Measurements from ENCODE around the gene RTL5.

RTL5 gene

DNA sequence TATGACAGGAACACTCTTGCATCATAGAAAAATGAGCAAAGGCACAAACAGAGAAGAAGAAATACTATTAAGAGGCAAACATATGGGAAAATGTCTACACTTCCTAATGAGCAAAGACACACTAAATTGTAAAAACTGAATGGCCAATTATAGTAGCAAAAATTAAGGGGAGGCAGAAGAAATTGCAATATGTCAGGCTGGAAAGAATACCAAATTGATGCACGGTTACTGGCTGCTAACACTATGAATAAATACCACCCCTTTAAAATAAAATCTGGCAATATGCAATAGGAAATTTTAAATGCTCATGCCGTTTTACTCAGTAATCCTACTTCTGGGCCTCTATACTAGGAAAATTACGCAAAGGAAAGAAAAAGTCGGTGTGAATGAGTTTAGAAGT lies 33.8 kb upstream of the RTL5 start:
- TF ChIP-seq SUZ12 (IDR thresholded peaks at IDR 0.05) (no peak), CTBP1 (IDR thresholded peaks at IDR 0.05; ENCODE audit: borderline replicate concordance) (no peak), ELF4 (IDR thresholded peaks at IDR 0.05) (no peak), L3MBTL2 (conservative IDR thresholded peaks at IDR 0.05) (no peak), FOXK2 (IDR thresholded peaks at IDR 0.05) (no peak), FOXM1 (IDR thresholded peaks at IDR 0.05; ENCODE audit: borderline replicate concordance) (no peak)
- TF ChIP-seq, protein P1, sequence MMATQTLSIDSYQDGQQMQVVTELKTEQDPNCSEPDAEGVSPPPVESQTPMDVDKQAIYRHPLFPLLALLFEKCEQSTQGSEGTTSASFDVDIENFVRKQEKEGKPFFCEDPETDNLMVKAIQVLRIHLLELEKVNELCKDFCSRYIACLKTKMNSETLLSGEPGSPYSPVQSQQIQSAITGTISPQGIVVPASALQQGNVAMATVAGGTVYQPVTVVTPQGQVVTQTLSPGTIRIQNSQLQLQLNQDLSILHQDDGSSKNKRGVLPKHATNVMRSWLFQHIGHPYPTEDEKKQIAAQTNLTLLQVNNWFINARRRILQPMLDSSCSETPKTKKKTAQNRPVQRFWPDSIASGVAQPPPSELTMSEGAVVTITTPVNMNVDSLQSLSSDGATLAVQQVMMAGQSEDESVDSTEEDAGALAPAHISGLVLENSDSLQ (IDR thresholded peaks at IDR 0.05): no peak
- CTCF ChIA-PET: no interaction called here
- POLR2A ChIA-PET: interaction anchor here (0.9 kb wide), 1 partner anchor 16 kb away, joined by 3 read pairs; the partner anchor contains the start of gene PIN4
- no peak for DNase-seq (ENCODE audit: extremely low spot score)

DNA sequence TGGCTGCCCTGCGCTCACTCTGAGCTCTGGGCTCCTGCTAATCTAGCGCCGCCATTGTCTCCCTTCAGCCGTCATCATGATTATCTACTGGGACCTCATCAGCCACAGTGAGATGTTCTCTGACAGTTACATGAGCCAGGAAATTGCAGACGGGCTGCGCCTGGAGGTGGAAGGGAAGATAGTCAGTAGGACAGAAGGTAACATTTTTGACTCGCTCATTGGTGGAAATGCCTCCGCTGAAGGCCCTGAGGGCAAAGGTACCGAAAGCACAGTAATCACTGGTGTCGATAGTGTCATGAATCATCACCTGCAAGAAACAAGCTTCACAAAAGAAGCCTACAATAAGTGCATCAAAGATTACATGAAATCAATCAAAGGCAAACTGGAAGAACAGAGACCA lies 28.1 kb upstream of the RTL5 start:
- TF ChIP-seq FOXA1 (IDR thresholded peaks at IDR 0.05): no peak
- TF ChIP-seq LEF1 (IDR thresholded peaks at IDR 0.05; ENCODE audit: borderline replicate concordance): no peak
- TF ChIP-seq NFRKB (IDR thresholded peaks at IDR 0.05): no peak
- TF ChIP-seq FOXK2 (IDR thresholded peaks at IDR 0.05): no peak
- TF ChIP-seq ARNT (IDR thresholded peaks at IDR 0.05): no peak
- no peak for TF ChIP-seq FOXM1 (IDR thresholded peaks at IDR 0.05; ENCODE audit: borderline replicate concordance)
- no peak for TF ChIP-seq TARDBP (IDR thresholded peaks at IDR 0.05)
- ChIA-PET CTCF (no interaction called here), POLR2A (no interaction called here)
- no peak for DNase-seq (ENCODE audit: extremely low spot score)

DNA sequence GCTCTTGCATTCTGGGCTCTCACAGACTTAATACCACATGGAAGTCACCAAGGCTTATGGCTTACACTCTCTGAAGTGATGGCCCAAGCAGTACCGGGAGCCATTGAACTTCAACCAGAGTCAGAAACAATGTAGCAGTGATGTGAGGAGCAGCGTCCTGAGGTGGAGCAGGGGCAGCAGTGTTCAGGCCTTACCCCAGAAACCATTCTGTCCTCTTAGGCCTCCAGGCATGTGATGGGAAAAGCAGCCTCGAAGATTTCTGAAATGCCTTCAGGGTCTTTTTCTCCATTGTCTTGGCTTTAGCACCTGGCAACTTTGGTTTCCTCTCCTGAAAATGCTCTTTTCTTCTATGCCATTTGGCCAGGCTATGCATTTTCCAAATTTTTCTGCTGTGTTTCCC lies 27.1 kb upstream of the RTL5 start:
- TF ChIP-seq, protein P1 (IDR thresholded peaks at IDR 0.05): no peak
- TF ChIP-seq L3MBTL2 (conservative IDR thresholded peaks at IDR 0.05) (no peak), HDGF (IDR thresholded peaks at IDR 0.05; ENCODE audit: borderline replicate concordance) (no peak), ZNF384 (IDR thresholded peaks at IDR 0.05) (no peak), NFRKB (IDR thresholded peaks at IDR 0.05) (no peak)
- no peak for DNase-seq (ENCODE audit: extremely low spot score)
- ChIA-PET POLR2A (no interaction called here), CTCF (no interaction called here)

DNA sequence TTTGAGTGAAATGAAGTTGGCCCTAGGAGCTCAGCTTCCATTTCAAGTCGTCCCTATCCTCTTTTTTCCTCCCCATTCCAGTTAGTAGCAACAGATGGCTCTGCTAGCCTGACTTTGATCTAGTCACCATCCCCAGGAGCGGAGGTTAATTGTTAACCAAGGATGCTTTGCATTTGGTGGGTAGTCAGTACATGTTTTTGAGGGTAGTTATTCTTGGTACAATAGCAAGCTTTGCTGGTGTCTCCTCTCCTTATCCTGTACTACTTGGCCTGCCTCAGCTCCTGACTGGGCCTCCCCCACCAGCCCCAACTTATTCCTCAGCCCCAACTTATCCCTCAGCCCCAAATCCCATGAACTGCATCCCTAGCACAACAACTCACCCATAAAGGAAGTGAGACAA lies 14.8 kb upstream of the RTL5 start:
- DNase-seq (ENCODE audit: extremely low spot score): no peak
- TF ChIP-seq CTBP1 (IDR thresholded peaks at IDR 0.05; ENCODE audit: borderline replicate concordance) (no peak), HDGF (IDR thresholded peaks at IDR 0.05; ENCODE audit: borderline replicate concordance) (no peak), L3MBTL2 (conservative IDR thresholded peaks at IDR 0.05) (no peak), FOXA1 (IDR thresholded peaks at IDR 0.05) (no peak), ELF4 (IDR thresholded peaks at IDR 0.05) (no peak), LEF1 (IDR thresholded peaks at IDR 0.05; ENCODE audit: borderline replicate concordance) (no peak)
- TF ChIP-seq, protein P1 (IDR thresholded peaks at IDR 0.05): no peak
- ChIA-PET POLR2A (no interaction called here), CTCF (no interaction called here)

DNA sequence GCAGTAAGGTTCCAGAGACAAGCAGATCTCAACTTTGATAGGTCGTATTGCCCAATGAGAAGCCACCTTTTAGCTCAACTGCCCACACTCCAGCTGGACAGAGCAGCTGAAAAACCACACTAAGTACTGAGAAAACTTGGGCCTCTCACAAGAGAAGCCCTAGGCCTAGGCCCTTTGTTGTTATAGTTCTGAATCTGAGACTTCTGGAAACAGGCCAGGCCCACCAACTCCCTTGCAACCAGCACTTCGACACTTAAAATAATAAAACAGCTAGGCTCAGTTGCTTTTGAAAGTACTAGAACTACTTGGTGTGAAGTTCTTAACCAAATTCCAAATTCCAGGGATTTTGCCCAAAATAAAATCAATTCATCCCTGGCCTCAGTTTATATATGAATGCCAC lies 13.5 kb upstream of the RTL5 start:
- CTCF ChIA-PET: interaction anchor here (0.8 to 1.3 kb wide), 2 partner anchors 18 to 143 kb away, joined by 3 read pairs; no protein-coding TSS in a partner anchor
- POLR2A ChIA-PET: no interaction called here

DNA sequence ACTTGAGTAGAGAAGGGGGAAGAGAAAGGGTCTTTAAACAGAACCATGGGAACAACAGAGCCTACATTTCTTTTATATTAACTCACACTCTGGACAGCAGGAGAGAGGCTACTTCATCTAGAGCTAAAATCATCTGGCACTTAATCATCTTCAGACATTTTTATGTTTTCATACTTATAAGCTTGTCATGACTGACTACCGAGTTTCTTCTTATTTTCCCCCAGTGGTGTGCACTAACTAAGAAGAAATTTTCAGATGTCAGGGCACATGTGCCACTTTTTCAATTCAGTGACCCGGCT lies 11.8 kb upstream of the RTL5 start:
- no peak for DNase-seq (ENCODE audit: extremely low spot score)
- ChIA-PET CTCF (no interaction called here), POLR2A (interaction anchor here (1.7 to 1.9 kb wide), 2 partner anchors 12 to 38 kb away, joined by 7 to 8 read pairs; partner anchors contain the start of genes PIN4 and RTL5)
- TF ChIP-seq NFRKB (IDR thresholded peaks at IDR 0.05) (no peak), FOXK2 (IDR thresholded peaks at IDR 0.05) (no peak), FOXM1 (IDR thresholded peaks at IDR 0.05; ENCODE audit: borderline replicate concordance) (no peak), CTBP1 (IDR thresholded peaks at IDR 0.05; ENCODE audit: borderline replicate concordance) (no peak), L3MBTL2 (conservative IDR thresholded peaks at IDR 0.05) (no peak), HDGF (IDR thresholded peaks at IDR 0.05; ENCODE audit: borderline replicate concordance) (no peak), TARDBP (IDR thresholded peaks at IDR 0.05) (no peak), LEF1 (IDR thresholded peaks at IDR 0.05; ENCODE audit: borderline replicate concordance) (no peak), SUZ12 (IDR thresholded peaks at IDR 0.05) (no peak), SP1 (IDR thresholded peaks at IDR 0.05) (no peak), ELF4 (IDR thresholded peaks at IDR 0.05) (no peak)
- TF ChIP-seq, protein P1 (IDR thresholded peaks at IDR 0.05): no peak

More for the DNA sequence above, 13.5 kb upstream of the RTL5 start:
- TF ChIP-seq TARDBP (IDR thresholded peaks at IDR 0.05) (no peak), L3MBTL2 (conservative IDR thresholded peaks at IDR 0.05) (no peak), ELF4 (IDR thresholded peaks at IDR 0.05) (no peak), ARNT (IDR thresholded peaks at IDR 0.05) (no peak), CTBP1 (IDR thresholded peaks at IDR 0.05; ENCODE audit: borderline replicate concordance) (no peak), SUZ12 (IDR thresholded peaks at IDR 0.05) (no peak), FOXA1 (IDR thresholded peaks at IDR 0.05) (no peak)
- TF ChIP-seq, protein P1 (IDR thresholded peaks at IDR 0.05): no peak
- no peak for DNase-seq (ENCODE audit: extremely low spot score)

All from HEK293T (cell line).